WTC11 (cell line): ENCODE data around the gene STK25.

Experiments used
- CBFB ChIP-seq: sonication (generic); formaldehyde crosslinking; IDR thresholded peaks from 2 replicates; pipeline ENCODE4 v1.8.1; 2022; ENCODE audit warnings: mild to moderate bottlenecking, low read depth, missing genetic modification reagents
- CTCF ChIP-seq: fragments of 200-600 bp; IDR thresholded peaks from 2 replicates; pipeline ENCODE4 v1.8.0; 2022; ENCODE audit warnings: antibody characterized with exemption
- ESRRA ChIP-seq: sonication (generic); formaldehyde crosslinking; IDR thresholded peaks from 2 replicates; pipeline ENCODE4 v1.8.1; 2022; ENCODE audit warnings: mild to moderate bottlenecking, missing genetic modification reagents, borderline replicate concordance
- GABPB1 ChIP-seq: sonication (generic); formaldehyde crosslinking; IDR thresholded peaks from 2 replicates; pipeline ENCODE4 v1.8.1; 2023; ENCODE audit warnings: mild to moderate bottlenecking, missing genetic modification reagents
- IRF1 ChIP-seq: sonication (generic); formaldehyde crosslinking; IDR thresholded peaks from 2 replicates; pipeline ENCODE4 v1.8.0; 2023; ENCODE audit warnings: missing genetic modification reagents
- KAT7 ChIP-seq: sonication (generic); formaldehyde crosslinking; IDR thresholded peaks from 2 replicates; pipeline ENCODE4 v1.8.1; 2023; ENCODE audit warnings: missing genetic modification reagents, mild to moderate bottlenecking, borderline replicate concordance
- MAX ChIP-seq: sonication (generic); formaldehyde crosslinking; IDR thresholded peaks from 2 replicates; pipeline ENCODE4 v1.8.0; 2022; ENCODE audit warnings: mild to moderate bottlenecking, missing genetic modification reagents
- SOX15 ChIP-seq: fragments of 250-450 bp; sonication (Bioruptor Pico); IDR thresholded peaks from 2 replicates; pipeline ENCODE4 v1.9.0; 2021; ENCODE audit warnings: mild to moderate bottlenecking
- SP1 ChIP-seq: sonication (generic); formaldehyde crosslinking; conservative IDR thresholded peaks from 2 replicates; pipeline ENCODE4 v1.8.1; 2022; ENCODE audit warnings: missing genetic modification reagents
- USF2 ChIP-seq: sonication (generic); formaldehyde crosslinking; IDR thresholded peaks from 2 replicates; pipeline ENCODE4 v1.8.1; 2023; ENCODE audit warnings: mild to moderate bottlenecking, missing genetic modification reagents, moderate library complexity
- ZNF121 ChIP-seq: sonication (generic); formaldehyde crosslinking; IDR thresholded peaks from 2 replicates; pipeline ENCODE4 v1.8.0; 2023; ENCODE audit warnings: missing genetic modification reagents
- ZNF232 ChIP-seq: sonication (generic); formaldehyde crosslinking; IDR thresholded peaks from 2 replicates; pipeline ENCODE4 v1.8.0; 2022; ENCODE audit warnings: mild to moderate bottlenecking, missing genetic modification reagents

GRCh38 chr2:241506793-241507429 lies 1.5 kb downstream of the STK25 start:
- TF ChIP-seq ZNF232 (CRISPR knock-in tag) (no peak), SOX15 (CRISPR knock-in tag) (no peak), ZNF121 (CRISPR knock-in tag) (no peak), KAT7 (CRISPR knock-in tag) (no peak), ESRRA (no peak), CBFB (CRISPR knock-in tag) (no peak), CTCF (no peak), GABPB1 (CRISPR knock-in tag) (no peak), IRF1 (CRISPR knock-in tag) (no peak), USF2 (CRISPR knock-in tag) (no peak), SP1 (CRISPR knock-in tag) (no peak), MAX (CRISPR knock-in tag) (no peak)
